ENCODE data around the gene PTPRQ.

The PTPRQ gene

DNA sequence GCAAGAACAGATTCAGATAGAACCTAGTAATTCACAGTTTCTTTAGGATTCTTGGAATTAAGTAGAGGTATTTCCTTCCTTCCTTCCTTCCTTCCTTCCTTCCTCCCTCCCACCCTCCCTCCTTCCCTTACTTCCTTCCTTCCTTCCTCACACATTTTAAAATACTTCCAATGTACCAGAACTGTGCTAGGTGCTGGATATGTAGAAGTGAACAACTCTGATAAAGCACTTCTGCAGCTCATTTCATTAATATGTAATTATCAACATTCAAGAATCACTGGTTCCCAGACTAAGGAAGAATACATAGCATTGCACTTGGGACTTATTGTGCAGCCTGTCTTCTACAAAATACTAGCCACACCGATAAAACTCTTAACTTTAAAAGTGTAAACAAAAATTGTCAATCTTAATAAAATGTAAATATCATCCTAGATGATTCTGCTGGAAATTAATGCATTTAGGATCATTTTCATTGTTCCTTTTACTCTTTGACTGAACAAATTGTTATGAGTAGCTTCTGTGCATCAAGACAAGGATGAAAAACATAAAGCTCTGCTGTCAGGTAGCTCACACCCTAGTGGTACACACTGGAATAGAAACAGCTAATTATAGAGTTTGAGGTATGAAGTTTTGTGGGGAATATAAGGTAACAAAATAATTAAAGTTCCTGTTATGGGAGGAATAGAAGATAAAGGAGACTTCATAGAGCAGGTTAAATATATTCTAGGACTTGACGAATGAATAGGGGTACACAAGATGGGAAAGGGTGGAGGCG is 163.5 kb downstream of the PTPRQ start:
- H3K9me3 Mint-ChIP-seq, result no peaks in the 10 kb centered on the region
- H3K27ac Mint-ChIP-seq, result no peak overlapping the region
- no peaks in the 10 kb centered on the region for H3K27me3 Mint-ChIP-seq (ENCODE audit: low read depth)
- no peak for DNase-seq (ENCODE audit: low spot score)
- no peaks in the 10 kb centered on the region for H3K36me3 Mint-ChIP-seq (ENCODE audit: low read depth)
- H3K4me1 Mint-ChIP-seq (ENCODE audit: low read depth), result no peaks in the 10 kb centered on the region
- H3K4me3 Mint-ChIP-seq, result no peak overlapping the region

- H3K9me3 Mint-ChIP-seq, result no peaks in the 10 kb centered on the region
- no peak overlapping the region for H3K4me3 Mint-ChIP-seq
- H3K27me3 Mint-ChIP-seq (ENCODE audit: low read depth), result no peaks in the 10 kb centered on the region
- no peaks in the 10 kb centered on the region for H3K4me1 Mint-ChIP-seq (ENCODE audit: low read depth)
- no peak for DNase-seq (ENCODE audit: low spot score)
- H3K36me3 Mint-ChIP-seq (ENCODE audit: low read depth), result no peaks in the 10 kb centered on the region
- no peak overlapping the region for H3K27ac Mint-ChIP-seq
Measured at GRCh38 chr12:80617733-80618132, 173.7 kb downstream of the PTPRQ start.

GRCh38 chr12:80620281-80620680 is 176.2 kb downstream of the PTPRQ start:
- no peak for DNase-seq (ENCODE audit: low spot score)
- no peaks in the 10 kb centered on the region for H3K4me1 Mint-ChIP-seq (ENCODE audit: low read depth)

GRCh38 chr12:80622271-80622670 is 178.2 kb downstream of the PTPRQ start:
- no peaks in the 10 kb centered on the region for H3K36me3 Mint-ChIP-seq (ENCODE audit: low read depth)
- H3K27me3 Mint-ChIP-seq (ENCODE audit: low read depth), result no peaks in the 10 kb centered on the region
- no peaks in the 10 kb centered on the region for H3K4me1 Mint-ChIP-seq (ENCODE audit: low read depth)
- H3K9me3 Mint-ChIP-seq, result no peaks in the 10 kb centered on the region
- no peak for DNase-seq (ENCODE audit: low spot score)
- no peak overlapping the region for H3K4me3 Mint-ChIP-seq
- no peak overlapping the region for H3K27ac Mint-ChIP-seq

More at GRCh38 chr12:80620281-80620680, 176.2 kb downstream of the PTPRQ start:
- no peak overlapping the region for H3K27ac Mint-ChIP-seq
- no peaks in the 10 kb centered on the region for H3K27me3 Mint-ChIP-seq (ENCODE audit: low read depth)
- H3K36me3 Mint-ChIP-seq (ENCODE audit: low read depth), result no peaks in the 10 kb centered on the region
- no peaks in the 10 kb centered on the region for H3K9me3 Mint-ChIP-seq
- no peak overlapping the region for H3K4me3 Mint-ChIP-seq

DNA sequence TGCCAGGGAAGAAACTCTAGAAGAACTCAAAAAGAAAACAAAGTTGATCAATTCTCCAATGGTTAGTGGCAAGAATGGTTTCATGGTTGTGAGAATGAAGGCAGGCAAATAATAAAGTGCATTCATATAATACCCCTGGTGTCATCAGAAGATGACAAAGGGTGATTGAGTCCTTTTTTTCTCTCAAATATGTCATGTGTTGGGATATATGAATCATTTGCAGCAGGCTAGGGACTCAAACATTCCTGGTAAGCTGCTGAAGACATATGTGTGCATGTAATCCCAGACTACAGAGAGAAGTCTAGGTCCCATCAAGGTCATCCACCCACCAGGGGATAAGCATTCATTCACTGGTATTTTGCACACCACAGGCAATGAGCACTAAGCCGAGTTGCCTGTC is 181.0 kb downstream of the PTPRQ start:
- H3K36me3 Mint-ChIP-seq (ENCODE audit: low read depth), result no peaks in the 10 kb centered on the region
- H3K4me3 Mint-ChIP-seq, result no peak overlapping the region
- DNase-seq (ENCODE audit: low spot score), result no peak
- no peaks in the 10 kb centered on the region for H3K9me3 Mint-ChIP-seq
- H3K4me1 Mint-ChIP-seq (ENCODE audit: low read depth), result no peaks in the 10 kb centered on the region
- H3K27ac Mint-ChIP-seq, result no peak overlapping the region
- no peaks in the 10 kb centered on the region for H3K27me3 Mint-ChIP-seq (ENCODE audit: low read depth)

DNA sequence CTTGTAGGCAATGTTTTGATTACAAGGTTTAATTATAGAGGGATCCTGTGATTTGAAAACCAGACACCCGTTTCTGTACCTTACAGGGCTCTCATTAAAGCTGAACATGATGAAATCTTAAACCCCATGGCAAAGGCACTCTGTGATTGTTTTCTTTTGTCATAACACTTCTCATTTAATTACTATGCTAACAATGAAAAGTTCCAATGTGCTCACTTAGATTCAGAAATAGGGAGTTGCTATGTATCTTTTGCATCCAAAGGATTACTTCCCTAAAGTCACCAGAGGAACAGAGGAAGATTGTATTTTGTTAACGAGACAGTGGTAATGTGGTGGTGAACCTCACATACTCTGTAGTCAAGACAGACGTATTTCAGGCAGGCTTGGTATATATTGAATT is 181.9 kb downstream of the PTPRQ start:
- DNase-seq (ENCODE audit: low spot score), result no peak
- Mint-ChIP-seq H3K27ac (no peak overlapping the region), H3K4me3 (no peak overlapping the region), H3K4me1 (ENCODE audit: low read depth) (no peaks in the 10 kb centered on the region), H3K36me3 (ENCODE audit: low read depth) (no peaks in the 10 kb centered on the region), H3K9me3 (no peaks in the 10 kb centered on the region), H3K27me3 (ENCODE audit: low read depth) (no peaks in the 10 kb centered on the region)

DNA sequence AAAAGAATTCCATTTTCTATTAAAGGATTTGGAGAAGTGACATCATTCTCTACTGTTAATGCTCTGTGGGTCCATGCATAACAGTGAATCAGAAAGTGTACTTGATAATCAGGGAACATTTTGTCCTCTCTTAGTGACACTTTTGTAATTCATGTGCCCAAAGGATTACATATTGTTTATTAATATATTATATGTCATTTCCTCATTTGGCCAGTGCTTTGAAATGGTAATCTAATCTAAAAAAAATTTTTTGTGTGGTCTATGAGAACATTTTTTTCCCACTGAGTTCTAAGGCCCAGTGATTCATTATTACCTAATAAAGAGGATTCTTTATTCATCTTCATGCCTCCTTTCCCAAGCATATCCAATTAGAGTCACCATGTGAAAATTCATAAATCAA is 183.7 kb downstream of the PTPRQ start:
- H3K4me1 Mint-ChIP-seq (ENCODE audit: low read depth), result no peaks in the 10 kb centered on the region
- DNase-seq (ENCODE audit: low spot score), result no peak
- H3K27me3 Mint-ChIP-seq (ENCODE audit: low read depth), result no peaks in the 10 kb centered on the region

DNA sequence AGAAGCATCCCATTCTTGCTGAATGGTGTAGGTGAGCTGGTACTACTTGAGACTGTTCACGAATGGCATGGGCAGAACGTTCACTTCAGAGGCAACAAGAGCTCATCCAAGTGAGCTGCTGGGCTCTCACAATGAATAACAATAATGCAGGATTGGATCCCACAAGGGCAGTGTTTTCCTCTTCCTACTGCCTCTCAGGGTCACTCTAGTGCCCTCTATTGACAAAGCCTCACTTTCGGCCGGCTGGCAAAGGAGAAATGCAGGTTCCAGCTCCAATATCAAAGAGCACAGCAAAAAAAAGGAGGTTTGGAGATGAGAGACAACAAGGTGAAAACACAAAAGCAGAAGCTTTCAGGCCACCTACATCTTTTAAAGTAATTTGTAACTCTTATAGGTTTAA is 188.8 kb downstream of the PTPRQ start:
- H3K4me3 Mint-ChIP-seq, result no peak overlapping the region
- H3K27ac Mint-ChIP-seq, result no peak overlapping the region
- no peaks in the 10 kb centered on the region for H3K9me3 Mint-ChIP-seq
- no peaks in the 10 kb centered on the region for H3K36me3 Mint-ChIP-seq (ENCODE audit: low read depth)
- DNase-seq (ENCODE audit: low spot score), result no peak
- no peaks in the 10 kb centered on the region for H3K4me1 Mint-ChIP-seq (ENCODE audit: low read depth)
- H3K27me3 Mint-ChIP-seq (ENCODE audit: low read depth), result no peaks in the 10 kb centered on the region

More for the DNA sequence above, 183.7 kb downstream of the PTPRQ start:
- Mint-ChIP-seq H3K36me3 (ENCODE audit: low read depth) (no peaks in the 10 kb centered on the region), H3K9me3 (no peaks in the 10 kb centered on the region), H3K27ac (no peak overlapping the region), H3K4me3 (no peak overlapping the region)

- Mint-ChIP-seq H3K27me3 (ENCODE audit: low read depth) (no peaks in the 10 kb centered on the region), H3K27ac (no peak overlapping the region), H3K9me3 (no peaks in the 10 kb centered on the region), H3K4me3 (no peak overlapping the region), H3K4me1 (ENCODE audit: low read depth) (no peaks in the 10 kb centered on the region), H3K36me3 (ENCODE audit: low read depth) (no peaks in the 10 kb centered on the region)
- no peak for DNase-seq (ENCODE audit: low spot score)
Measured at GRCh38 chr12:80634903-80635302, 190.9 kb downstream of the PTPRQ start.

DNA sequence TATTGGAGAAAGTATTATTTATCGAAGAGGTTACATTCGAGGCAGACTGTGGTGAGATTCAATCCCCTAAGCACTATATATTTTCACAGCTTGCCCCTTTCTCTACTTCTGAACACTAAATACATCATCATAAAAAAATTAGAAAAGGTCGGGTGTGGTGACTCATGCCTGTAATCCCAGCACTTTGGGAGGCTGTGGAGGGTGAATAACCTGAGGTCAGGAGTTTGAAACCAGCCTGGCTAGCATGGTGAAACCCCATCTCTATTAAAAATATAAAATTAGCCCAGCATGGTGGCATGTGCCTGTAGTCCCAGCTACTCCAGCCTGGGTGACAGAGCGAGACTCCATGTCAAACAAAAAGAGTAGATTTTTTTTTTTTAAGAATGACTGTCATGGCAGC is 192.8 kb downstream of the PTPRQ start:
- H3K9me3 Mint-ChIP-seq, result no peaks in the 10 kb centered on the region
- no peak for DNase-seq (ENCODE audit: low spot score)
- no peaks in the 10 kb centered on the region for H3K4me1 Mint-ChIP-seq (ENCODE audit: low read depth)
- no peak overlapping the region for H3K4me3 Mint-ChIP-seq
- no peaks in the 10 kb centered on the region for H3K27me3 Mint-ChIP-seq (ENCODE audit: low read depth)
- H3K27ac Mint-ChIP-seq, result no peak overlapping the region
- H3K36me3 Mint-ChIP-seq (ENCODE audit: low read depth), result no peaks in the 10 kb centered on the region

GRCh38 chr12:80641936-80642335 is 197.9 kb downstream of the PTPRQ start:
- H3K4me3 Mint-ChIP-seq, result no peak overlapping the region
- H3K27me3 Mint-ChIP-seq (ENCODE audit: low read depth), result no peaks in the 10 kb centered on the region
- DNase-seq (ENCODE audit: low spot score), result no peak
- H3K9me3 Mint-ChIP-seq, result no peaks in the 10 kb centered on the region
- H3K4me1 Mint-ChIP-seq (ENCODE audit: low read depth), result no peaks in the 10 kb centered on the region
- H3K27ac Mint-ChIP-seq, result no peak overlapping the region
- no peaks in the 10 kb centered on the region for H3K36me3 Mint-ChIP-seq (ENCODE audit: low read depth)

- no peaks in the 10 kb centered on the region for H3K4me1 Mint-ChIP-seq (ENCODE audit: low read depth)
- no peak overlapping the region for H3K4me3 Mint-ChIP-seq
- no peak overlapping the region for H3K27ac Mint-ChIP-seq
- no peaks in the 10 kb centered on the region for H3K36me3 Mint-ChIP-seq (ENCODE audit: low read depth)
- no peak for DNase-seq (ENCODE audit: low spot score)
- H3K27me3 Mint-ChIP-seq (ENCODE audit: low read depth), result no peaks in the 10 kb centered on the region
- H3K9me3 Mint-ChIP-seq, result no peaks in the 10 kb centered on the region
Measured at GRCh38 chr12:80643961-80644360, 199.9 kb downstream of the PTPRQ start.

DNA sequence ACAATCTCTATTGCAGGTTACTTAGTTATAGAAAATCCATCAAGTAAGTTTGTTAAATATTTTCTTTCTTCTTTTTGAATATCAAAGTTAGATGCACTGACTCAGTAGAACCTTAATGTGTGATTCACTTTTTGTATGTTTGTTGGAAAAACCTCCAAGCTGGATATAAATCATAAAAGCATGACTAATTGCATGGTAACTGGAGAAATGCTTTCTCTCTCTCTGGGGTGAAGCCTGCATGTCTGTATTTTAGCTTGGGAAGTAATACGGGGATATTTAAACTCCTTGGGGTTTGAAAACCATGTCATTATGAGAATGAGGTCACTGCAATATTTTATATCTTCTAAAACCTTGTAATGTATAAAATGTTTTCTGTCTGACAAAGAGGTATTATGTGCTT is 204.8 kb downstream of the PTPRQ start:
- no peaks in the 10 kb centered on the region for H3K36me3 Mint-ChIP-seq (ENCODE audit: low read depth)
- H3K4me3 Mint-ChIP-seq, result no peak overlapping the region
- no peak overlapping the region for H3K27ac Mint-ChIP-seq
- no peaks in the 10 kb centered on the region for H3K4me1 Mint-ChIP-seq (ENCODE audit: low read depth)
- no peaks in the 10 kb centered on the region for H3K27me3 Mint-ChIP-seq (ENCODE audit: low read depth)
- no peak for DNase-seq (ENCODE audit: low spot score)
- H3K9me3 Mint-ChIP-seq, result no peaks in the 10 kb centered on the region

DNA sequence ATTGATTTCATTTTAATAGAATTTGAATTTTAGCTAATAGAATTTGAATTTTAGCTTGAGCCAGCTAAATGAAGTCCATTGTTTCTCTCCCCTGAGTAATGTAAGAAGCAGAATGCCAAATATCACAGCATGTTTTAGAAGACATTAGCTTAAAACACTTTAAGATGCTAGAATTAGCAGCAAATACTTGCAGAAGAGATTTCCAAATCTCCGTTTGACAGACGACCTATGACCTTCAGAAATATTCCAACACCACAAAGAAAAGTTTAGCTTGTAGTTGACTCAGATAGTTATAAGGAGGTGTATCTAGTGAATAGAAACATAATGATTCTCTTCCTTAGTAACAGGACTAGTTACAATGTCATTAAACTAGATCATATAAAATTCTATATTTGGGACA is 211.7 kb downstream of the PTPRQ start:
- Mint-ChIP-seq H3K27ac (no peak overlapping the region), H3K9me3 (no peaks in the 10 kb centered on the region)

GRCh38 chr12:80659512-80660063 is 215.6 kb downstream of the PTPRQ start:
- Mint-ChIP-seq H3K9me3 (no peaks in the 10 kb centered on the region), H3K27me3 (ENCODE audit: low read depth) (no peaks in the 10 kb centered on the region), H3K4me1 (ENCODE audit: low read depth) (no peaks in the 10 kb centered on the region), H3K27ac (no peak overlapping the region), H3K36me3 (ENCODE audit: low read depth) (no peaks in the 10 kb centered on the region), H3K4me3 (no peak overlapping the region)
- no peak for DNase-seq (ENCODE audit: low spot score)

More for the DNA sequence above, 211.7 kb downstream of the PTPRQ start:
- no peak for DNase-seq (ENCODE audit: low spot score)
- Mint-ChIP-seq H3K27me3 (ENCODE audit: low read depth) (no peaks in the 10 kb centered on the region), H3K4me1 (ENCODE audit: low read depth) (no peaks in the 10 kb centered on the region), H3K4me3 (no peak overlapping the region), H3K36me3 (ENCODE audit: low read depth) (no peaks in the 10 kb centered on the region)
